HepG2 (cell line): ENCODE measurements around the gene P2RX6. TPM values are rescaled to one million over a fixed set of nuclear protein-coding genes. Genes with fewer than 3 reads are reported as not detected.
A peak's percentile ranks its signal among the peaks of the same experiment; 100 is the strongest.

Experiments
- ATF1 ChIP-seq: IDR thresholded peaks from 2 replicates; pipeline ENCODE4 v1.6.1; 2016; ENCODE audit warnings: mild to moderate bottlenecking, control low read depth
- CCAR2 ChIP-seq: fragments of 200-400 bp; formaldehyde crosslinking; optimal IDR thresholded peaks from 2 replicates; pipeline ENCODE3; 2018; ENCODE audit warnings: low read depth, mild to moderate bottlenecking, low read length, moderate library complexity
- CENPX ChIP-seq: sonication (generic); formaldehyde crosslinking; IDR thresholded peaks from 2 replicates; pipeline ENCODE4 v1.9.0; 2021; ENCODE audit warnings: mild to moderate bottlenecking, missing genetic modification reagents, moderate library complexity
- ELF3 ChIP-seq: IDR thresholded peaks from 2 replicates; pipeline ENCODE4 v1.6.1; 2016; ENCODE audit warnings: missing genetic modification reagents, missing compliant biosample characterization
- GTF3A ChIP-seq: sonication (generic); formaldehyde crosslinking; conservative IDR thresholded peaks from 2 replicates; pipeline ENCODE4 v1.4.0; 2020; ENCODE audit warnings: mild to moderate bottlenecking, missing genetic modification reagents
- HDAC1 ChIP-seq: sonication (generic); formaldehyde crosslinking; IDR thresholded peaks from 2 replicates; pipeline ENCODE4 v1.5.1; 2020; ENCODE audit warnings: mild to moderate bottlenecking, missing genetic modification reagents
- PAF1 ChIP-seq: IDR thresholded peaks from 2 replicates; pipeline ENCODE4 v1.6.1; 2016; ENCODE audit warnings: missing genetic modification reagents, missing compliant biosample characterization
- SIX1 ChIP-seq: sonication (generic); formaldehyde crosslinking; IDR thresholded peaks from 2 replicates; pipeline ENCODE4 v1.4.0; 2020; ENCODE audit warnings: missing genetic modification reagents, borderline replicate concordance
- SMC3 ChIP-seq: IDR thresholded peaks from 2 replicates; pipeline ENCODE4 v1.6.1; 2011; ENCODE audit warnings: low read length, improper control_type of control experiment
- SNAI1 ChIP-seq: sonication (generic); formaldehyde crosslinking; IDR thresholded peaks from 2 replicates; pipeline ENCODE4 v1.5.0; 2020; ENCODE audit warnings: mild to moderate bottlenecking, missing genetic modification reagents, borderline replicate concordance
- SOX5 ChIP-seq: IDR thresholded peaks from 2 replicates; pipeline ENCODE4 v1.6.1; 2016; ENCODE audit warnings: borderline replicate concordance
- SRSF4 ChIP-seq: fragments of 200-400 bp; formaldehyde crosslinking; IDR thresholded peaks from one replicate; pipeline ENCODE4 v1.6.1; 2018; ENCODE audit warnings: mild to moderate bottlenecking, low read depth, low read length, moderate library complexity; ENCODE audit not compliant: poor library complexity, severe bottlenecking
- TOE1 ChIP-seq: sonication (generic); formaldehyde crosslinking; IDR thresholded peaks from 2 replicates; pipeline ENCODE4 v1.4.0; 2020; ENCODE audit warnings: mild to moderate bottlenecking, missing genetic modification reagents
- TSC22D2 ChIP-seq: sonication (generic); formaldehyde crosslinking; IDR thresholded peaks from 2 replicates; pipeline ENCODE4 v1.5.1; 2020; ENCODE audit warnings: missing genetic modification reagents, mild to moderate bottlenecking, borderline replicate concordance
- ZFP82 ChIP-seq: sonication (generic); formaldehyde crosslinking; IDR thresholded peaks from 2 replicates; pipeline ENCODE4 v1.5.1; 2020; ENCODE audit warnings: mild to moderate bottlenecking, missing genetic modification reagents, borderline replicate concordance
- ZNF224 ChIP-seq: sonication (generic); formaldehyde crosslinking; IDR thresholded peaks from 2 replicates; pipeline ENCODE4 v1.5.0; 2020; ENCODE audit warnings: mild to moderate bottlenecking, missing genetic modification reagents
- ZNF441 ChIP-seq: sonication (generic); formaldehyde crosslinking; IDR thresholded peaks from 2 replicates; pipeline ENCODE4 v1.7.0; 2021; ENCODE audit warnings: missing genetic modification reagents, borderline replicate concordance
- ZNF552 ChIP-seq: sonication (generic); formaldehyde crosslinking; IDR thresholded peaks from 2 replicates; pipeline ENCODE4 v1.9.0; 2022; ENCODE audit warnings: missing genetic modification reagents, mild to moderate bottlenecking, borderline replicate concordance
- ZNF879 ChIP-seq: sonication (generic); formaldehyde crosslinking; IDR thresholded peaks from 2 replicates; pipeline ENCODE4 v1.8.1; 2023; ENCODE audit warnings: missing genetic modification reagents
- polyA plus RNA-seq, 8 experiments: library from polyadenylated mRNA; depleted of rRNA in 3 of 8; stranded (reverse) in 7 of 8; unstranded in 1 of 8; fragments of >200 nt; fragmentation: Illumina TruSeq in 4 of 8; extraction: Trizol in 4 of 8; gene quantifications; 2 replicates each; pipeline versions ENCODE4 v1.2.1 to v1.2.3, GENCODE V29; 2011 to 2016; ENCODE audit warnings: low read depth in 4 of 8, missing spikeins in 1 of 8, mixed read lengths in 1 of 8; ENCODE audit not compliant: insufficient read depth in 1 of 8
- total RNA-seq, 5 experiments: library from RNA; depleted of rRNA; stranded (reverse); fragments of >200 nt; fragmentation: Illumina TruSeq; extraction: Trizol; gene quantifications; 2 replicates each; pipeline ENCODE4 v1.2.3, GENCODE V29; 2016; ENCODE audit warnings: low read depth in 1 of 5
- TF ChIP-seq, protein P1 (sequence below): sonication (generic); formaldehyde crosslinking; IDR thresholded peaks from 2 replicates; pipeline ENCODE4 v1.4.0; 2020; ENCODE audit warnings: missing genetic modification reagents, borderline replicate concordance
- TF ChIP-seq, protein P2 (sequence below): sonication (generic); formaldehyde crosslinking; IDR thresholded peaks from 2 replicates; pipeline ENCODE4 v1.4.0; 2020; ENCODE audit warnings: missing genetic modification reagents
- TF ChIP-seq, protein P3 (sequence below): sonication (generic); formaldehyde crosslinking; IDR thresholded peaks from 2 replicates; pipeline ENCODE4 v1.5.1; 2020; ENCODE audit warnings: missing genetic modification reagents, mild to moderate bottlenecking, borderline replicate concordance
- TF ChIP-seq, protein P4 (sequence below): IDR thresholded peaks from 2 replicates; pipeline ENCODE4 v1.6.1; 2016
- TF ChIP-seq, protein P5 (sequence below): sonication (generic); formaldehyde crosslinking; IDR thresholded peaks from 2 replicates; pipeline ENCODE4 v1.4.0; 2020; ENCODE audit warnings: missing genetic modification reagents, low read depth, mild to moderate bottlenecking, borderline replicate concordance

The P2RX6 gene
- total and polyA plus RNA-seq, 2 of the 13 experiments (the other 11 are each of a cell fraction or from before 2014, with no cell fraction given): 0.04 to 0.12 TPM

DNA sequence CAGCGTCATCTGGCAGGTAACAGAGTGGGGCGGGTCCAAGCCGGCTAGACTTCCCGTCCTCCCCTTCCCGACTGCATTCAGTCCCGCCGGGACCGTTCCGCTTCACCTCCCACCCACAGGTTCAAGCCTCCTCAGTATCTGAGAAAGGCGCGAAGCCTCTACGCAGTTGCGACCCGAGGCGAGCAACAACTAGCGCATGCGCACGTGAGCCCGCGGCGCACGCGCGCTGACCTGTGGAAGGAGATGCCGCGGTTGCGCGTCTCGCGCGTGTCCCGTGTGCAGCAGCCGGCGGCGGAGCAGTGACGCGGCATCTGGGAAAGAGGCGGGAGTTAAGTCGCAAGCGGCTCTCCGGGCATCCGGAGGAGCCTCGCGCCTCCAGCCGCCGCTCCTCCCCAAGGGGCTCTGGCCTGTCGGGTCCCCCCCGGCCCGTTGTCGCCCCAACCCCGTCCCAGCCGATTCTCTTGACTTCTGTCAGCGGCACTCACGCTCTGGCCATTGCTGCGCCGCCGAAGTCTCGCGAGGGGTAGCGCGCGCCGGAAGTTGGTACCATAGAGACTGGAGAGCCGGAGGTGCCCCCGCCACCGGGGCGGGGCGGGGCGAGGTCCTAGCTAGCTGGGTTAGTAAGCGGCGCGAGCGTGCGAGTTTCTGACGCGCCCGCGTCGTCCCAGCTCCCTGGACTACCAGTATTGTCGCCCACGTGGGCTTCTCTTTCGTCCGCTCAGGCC lies 13.2 kb upstream of the P2RX6 start, which contains the start of gene THAP7 (continued):
- TF ChIP-seq ZNF441 (CRISPR knock-in tag) (no peak), ELF3 (CRISPR knock-in tag) (no peak), SMC3 (no peak), ZNF224 (peak; percentile 96), ATF1 (CRISPR knock-in tag) (no peak), SIX1 (CRISPR knock-in tag) (0 out of 2 replicates have a peak, but pooled peaks have one; percentile 24), HDAC1 (CRISPR knock-in tag) (peak; percentile 81), ZFP82 (CRISPR knock-in tag) (peak; percentile 74; the same call in 1 of the 2 replicates), ZNF879 (CRISPR knock-in tag) (peak; percentile 12; the same call in 1 of the 2 replicates), SNAI1 (peak; percentile 95), TOE1 (CRISPR knock-in tag) (no peak; the same call in 1 of the 2 replicates), SRSF4 (no peak), SOX5 (CRISPR knock-in tag) (peak; percentile 29; the same call in 1 of the 2 replicates), CCAR2 (no peak), ZNF552 (CRISPR knock-in tag) (no peak), TSC22D2 (CRISPR knock-in tag) (no peak; the same call in 1 of the 2 replicates), PAF1 (CRISPR knock-in tag) (no peak), CENPX (CRISPR knock-in tag) (no peak), GTF3A (CRISPR knock-in tag) (0 out of 2 replicates have a peak, but pooled peaks have one; percentile 12)
- TF ChIP-seq, protein P1, sequence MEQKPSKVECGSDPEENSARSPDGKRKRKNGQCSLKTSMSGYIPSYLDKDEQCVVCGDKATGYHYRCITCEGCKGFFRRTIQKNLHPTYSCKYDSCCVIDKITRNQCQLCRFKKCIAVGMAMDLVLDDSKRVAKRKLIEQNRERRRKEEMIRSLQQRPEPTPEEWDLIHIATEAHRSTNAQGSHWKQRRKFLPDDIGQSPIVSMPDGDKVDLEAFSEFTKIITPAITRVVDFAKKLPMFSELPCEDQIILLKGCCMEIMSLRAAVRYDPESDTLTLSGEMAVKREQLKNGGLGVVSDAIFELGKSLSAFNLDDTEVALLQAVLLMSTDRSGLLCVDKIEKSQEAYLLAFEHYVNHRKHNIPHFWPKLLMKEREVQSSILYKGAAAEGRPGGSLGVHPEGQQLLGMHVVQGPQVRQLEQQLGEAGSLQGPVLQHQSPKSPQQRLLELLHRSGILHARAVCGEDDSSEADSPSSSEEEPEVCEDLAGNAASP (CRISPR knock-in tag): no peak; the same call in none of the 2 replicates
- TF ChIP-seq, protein P2, sequence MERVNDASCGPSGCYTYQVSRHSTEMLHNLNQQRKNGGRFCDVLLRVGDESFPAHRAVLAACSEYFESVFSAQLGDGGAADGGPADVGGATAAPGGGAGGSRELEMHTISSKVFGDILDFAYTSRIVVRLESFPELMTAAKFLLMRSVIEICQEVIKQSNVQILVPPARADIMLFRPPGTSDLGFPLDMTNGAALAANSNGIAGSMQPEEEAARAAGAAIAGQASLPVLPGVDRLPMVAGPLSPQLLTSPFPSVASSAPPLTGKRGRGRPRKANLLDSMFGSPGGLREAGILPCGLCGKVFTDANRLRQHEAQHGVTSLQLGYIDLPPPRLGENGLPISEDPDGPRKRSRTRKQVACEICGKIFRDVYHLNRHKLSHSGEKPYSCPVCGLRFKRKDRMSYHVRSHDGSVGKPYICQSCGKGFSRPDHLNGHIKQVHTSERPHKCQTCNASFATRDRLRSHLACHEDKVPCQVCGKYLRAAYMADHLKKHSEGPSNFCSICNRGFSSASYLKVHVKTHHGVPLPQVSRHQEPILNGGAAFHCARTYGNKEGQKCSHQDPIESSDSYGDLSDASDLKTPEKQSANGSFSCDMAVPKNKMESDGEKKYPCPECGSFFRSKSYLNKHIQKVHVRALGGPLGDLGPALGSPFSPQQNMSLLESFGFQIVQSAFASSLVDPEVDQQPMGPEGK (CRISPR knock-in tag): peak; percentile 79
- TF ChIP-seq, protein P3, sequence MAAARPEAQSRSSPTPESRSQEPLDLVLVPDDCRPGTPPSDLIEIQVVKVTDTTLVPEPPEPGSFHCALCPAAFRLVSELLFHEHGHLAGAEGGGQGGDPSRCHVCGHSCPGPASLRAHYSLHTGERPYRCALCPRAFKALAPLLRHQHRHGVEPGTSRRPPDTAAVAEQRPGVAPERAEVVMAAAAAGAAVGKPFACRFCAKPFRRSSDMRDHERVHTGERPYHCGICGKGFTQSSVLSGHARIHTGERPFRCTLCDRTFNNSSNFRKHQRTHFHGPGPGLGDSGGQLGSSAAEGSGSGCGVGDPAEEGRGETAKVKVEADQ (CRISPR knock-in tag): peak; percentile 60; the same call in 1 of the 2 replicates
- TF ChIP-seq, protein P4, sequence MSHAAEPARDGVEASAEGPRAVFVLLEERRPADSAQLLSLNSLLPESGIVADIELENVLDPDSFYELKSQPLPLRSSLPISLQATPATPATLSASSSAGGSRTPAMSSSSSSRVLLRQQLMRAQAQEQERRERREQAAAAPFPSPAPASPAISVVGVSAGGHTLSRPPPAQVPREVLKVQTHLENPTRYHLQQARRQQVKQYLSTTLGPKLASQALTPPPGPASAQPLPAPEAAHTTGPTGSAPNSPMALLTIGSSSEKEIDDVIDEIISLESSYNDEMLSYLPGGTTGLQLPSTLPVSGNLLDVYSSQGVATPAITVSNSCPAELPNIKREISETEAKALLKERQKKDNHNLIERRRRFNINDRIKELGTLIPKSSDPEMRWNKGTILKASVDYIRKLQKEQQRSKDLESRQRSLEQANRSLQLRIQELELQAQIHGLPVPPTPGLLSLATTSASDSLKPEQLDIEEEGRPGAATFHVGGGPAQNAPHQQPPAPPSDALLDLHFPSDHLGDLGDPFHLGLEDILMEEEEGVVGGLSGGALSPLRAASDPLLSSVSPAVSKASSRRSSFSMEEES (CRISPR knock-in tag): peak; percentile 34
- TF ChIP-seq, protein P5, sequence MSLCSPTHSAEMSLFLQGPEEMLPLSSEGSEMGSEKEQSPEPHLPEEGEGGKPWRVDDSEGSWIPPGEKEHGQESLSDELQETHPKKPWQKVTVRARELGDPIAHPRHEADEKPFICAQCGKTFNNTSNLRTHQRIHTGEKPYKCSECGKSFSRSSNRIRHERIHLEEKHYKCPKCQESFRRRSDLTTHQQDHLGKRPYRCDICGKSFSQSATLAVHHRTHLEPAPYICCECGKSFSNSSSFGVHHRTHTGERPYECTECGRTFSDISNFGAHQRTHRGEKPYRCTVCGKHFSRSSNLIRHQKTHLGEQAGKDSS (CRISPR knock-in tag): no peak
